AG08396 (cell line): ENCODE measurements around the gene WDR81.
"Not testable (repeated sequence)": the region's sequence is repeated elsewhere in the genome, so short reads cannot be mapped to it uniquely, and the experiment has no call there.

Source experiments
- DNase-seq: peaks from one replicate; pipeline ENCODE4 v3.0.0; 2012; ENCODE audit warnings: low spot score, mixed read lengths

WDR81 gene

GRCh38 chr17:1724351-1724868, at the start of gene WDR81:
Gene WDR81, plus strand, starts transcription at chr17:1724704. Its CDS starts 256 bp downstream, at chr17:1724960.
- peak; percentile 93 for DNase-seq

- DNase-seq: no peak
Observed at GRCh38 chr17:1676401-1676800, 48.1 kb upstream of the WDR81 start.

- DNase-seq: no peak
Observed at GRCh38 chr17:1683459-1683858, 41.0 kb upstream of the WDR81 start.

GRCh38 chr17:1684378-1685189, 39.9 kb upstream of the WDR81 start, which contains the start of gene PRPF8:
Gene PRPF8, minus strand, starts transcription at chr17:1684867. Its CDS starts 296 bp downstream, at chr17:1684571.
- DNase-seq: peak; percentile 100

- no peak for DNase-seq
Observed at GRCh38 chr17:1686086-1686485, 38.4 kb upstream of the WDR81 start.

GRCh38 chr17:1688405-1688804, 36.1 kb upstream of the WDR81 start:
- not testable (repeated sequence) for DNase-seq

GRCh38 chr17:1690544-1691221, 33.8 kb upstream of the WDR81 start:
- no peak for DNase-seq

- DNase-seq: peak; percentile 27
Observed at GRCh38 chr17:1693339-1693738, 31.2 kb upstream of the WDR81 start.

DNA sequence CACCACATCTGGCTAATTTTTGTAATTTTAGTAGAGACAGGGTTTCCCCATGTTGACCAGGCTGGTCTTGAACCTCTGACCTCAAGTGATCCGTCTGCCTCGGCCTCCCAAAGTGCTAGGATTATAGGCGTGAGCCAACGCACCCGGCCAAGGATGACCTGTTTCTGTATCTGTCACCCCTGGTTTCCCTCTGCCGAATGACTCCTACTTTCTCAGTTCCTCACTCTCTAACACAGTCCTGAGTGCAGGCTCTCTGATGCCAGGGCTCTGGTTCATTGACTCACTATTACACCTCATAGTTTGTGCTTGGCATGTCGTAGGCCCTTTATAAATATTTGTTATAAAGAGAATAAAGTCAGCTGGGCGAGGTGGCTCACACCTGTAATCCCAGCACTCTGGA, 29.1 kb upstream of the WDR81 start:
- no peak for DNase-seq

DNA sequence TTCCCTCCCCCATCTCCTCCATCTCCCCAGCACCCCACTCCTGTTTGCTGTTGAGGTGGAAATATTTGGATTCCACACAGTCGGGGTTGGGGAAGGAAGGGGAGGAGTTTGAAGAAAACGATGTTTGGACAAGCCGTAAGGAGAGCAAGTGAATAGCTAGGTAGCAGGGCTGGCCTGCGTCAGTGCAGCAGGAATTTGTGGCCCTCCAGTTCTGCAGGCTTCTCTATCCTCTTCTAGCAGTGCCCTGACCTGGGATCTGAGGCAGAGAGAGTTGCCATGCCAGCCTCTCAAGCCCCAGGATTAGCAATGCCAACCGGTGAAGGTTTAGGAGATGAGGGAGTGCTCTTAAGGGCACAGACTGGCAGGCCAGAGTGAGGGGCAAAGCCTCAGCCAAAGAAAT, 26.8 kb upstream of the WDR81 start:
- DNase-seq: no peak

- DNase-seq: not testable (repeated sequence)
Observed at GRCh38 chr17:1699891-1700290, 24.6 kb upstream of the WDR81 start.

- no peak for DNase-seq
Observed at GRCh38 chr17:1703063-1703462, 21.4 kb upstream of the WDR81 start.

DNA sequence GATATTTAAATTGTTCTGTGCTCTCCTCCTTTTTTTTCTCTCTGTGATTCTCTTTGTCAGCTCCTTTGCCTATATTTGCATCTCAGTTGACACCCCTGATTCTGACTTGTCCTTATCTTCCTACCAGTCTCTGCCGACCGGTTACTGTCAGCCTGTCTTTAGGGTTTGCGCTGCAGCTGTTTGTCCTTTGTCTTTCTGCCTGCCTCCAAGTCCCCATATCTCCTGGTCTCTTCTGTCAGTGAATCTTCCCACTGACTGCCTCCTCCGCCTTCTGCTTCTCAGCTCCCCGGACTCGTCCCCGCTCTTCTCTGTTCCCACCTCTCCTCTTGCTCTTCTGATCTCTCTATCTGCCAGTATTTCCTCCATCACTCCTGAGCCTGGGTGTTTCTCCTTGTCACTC, 19.5 kb upstream of the WDR81 start:
- DNase-seq: no peak

GRCh38 chr17:1707107-1707506, 17.4 kb upstream of the WDR81 start:
- no peak for DNase-seq

DNA sequence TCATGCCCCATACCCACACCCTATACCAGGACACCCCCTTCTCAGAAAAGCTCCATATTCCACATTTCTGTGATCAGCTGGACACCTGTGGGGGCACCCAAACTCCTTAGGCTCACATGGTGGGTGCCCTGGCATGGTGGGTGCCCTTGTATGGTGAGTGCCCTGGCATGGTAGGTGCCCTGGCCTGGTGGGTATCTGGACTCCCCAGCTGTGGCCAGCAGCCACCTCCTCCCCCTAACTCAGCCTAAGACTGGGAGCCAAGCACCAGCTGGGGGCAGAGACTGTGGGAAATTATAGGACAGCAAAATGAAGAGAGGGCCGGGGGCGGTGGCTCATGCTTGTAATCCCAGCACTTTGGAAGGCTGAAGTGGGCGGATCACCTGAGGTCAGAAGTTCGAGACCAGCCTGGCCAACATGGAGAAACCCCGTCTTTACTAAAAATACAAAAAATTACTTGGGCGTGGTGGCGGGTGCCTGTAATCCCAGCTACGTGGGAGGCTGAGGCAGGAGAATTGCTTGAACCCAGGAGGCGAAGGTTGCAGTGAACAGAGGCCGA, 15.6 kb upstream of the WDR81 start:
- not testable (repeated sequence) for DNase-seq

DNA sequence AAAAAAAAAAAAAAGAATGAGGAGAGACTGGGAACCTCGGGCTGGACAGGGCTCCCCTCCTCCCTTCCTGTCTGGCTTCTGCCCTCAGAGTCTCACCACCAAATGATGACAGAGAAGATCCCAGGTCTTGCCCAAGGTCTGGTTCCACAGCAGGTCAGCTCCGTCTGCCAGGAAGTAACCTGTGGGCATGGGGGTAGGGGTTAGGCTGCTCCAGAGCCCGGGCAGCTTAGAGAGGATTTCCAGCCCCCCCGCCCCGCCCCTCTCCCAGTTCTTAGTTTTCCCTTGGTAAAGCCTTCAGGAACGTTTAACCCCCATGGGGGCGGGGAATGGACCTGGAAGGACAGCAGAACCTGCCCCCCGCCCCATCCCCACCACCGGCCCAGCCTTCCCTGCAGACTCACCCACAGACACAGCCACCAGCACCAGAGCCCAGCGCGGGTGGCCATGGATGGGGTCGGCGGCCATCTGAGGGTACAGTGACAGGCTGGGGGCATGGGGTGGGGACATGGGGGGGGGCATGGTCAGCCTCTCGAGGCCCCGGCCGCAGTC, 15.0 kb upstream of the WDR81 start:
- no peak for DNase-seq

- peak; percentile 89 for DNase-seq
Observed at GRCh38 chr17:1709971-1710806, 14.3 kb upstream of the WDR81 start, which contains the start of gene TLCD2. Gene TLCD2, minus strand, starts transcription at chr17:1710377. Its CDS starts 135 bp downstream, at chr17:1710242.

DNA sequence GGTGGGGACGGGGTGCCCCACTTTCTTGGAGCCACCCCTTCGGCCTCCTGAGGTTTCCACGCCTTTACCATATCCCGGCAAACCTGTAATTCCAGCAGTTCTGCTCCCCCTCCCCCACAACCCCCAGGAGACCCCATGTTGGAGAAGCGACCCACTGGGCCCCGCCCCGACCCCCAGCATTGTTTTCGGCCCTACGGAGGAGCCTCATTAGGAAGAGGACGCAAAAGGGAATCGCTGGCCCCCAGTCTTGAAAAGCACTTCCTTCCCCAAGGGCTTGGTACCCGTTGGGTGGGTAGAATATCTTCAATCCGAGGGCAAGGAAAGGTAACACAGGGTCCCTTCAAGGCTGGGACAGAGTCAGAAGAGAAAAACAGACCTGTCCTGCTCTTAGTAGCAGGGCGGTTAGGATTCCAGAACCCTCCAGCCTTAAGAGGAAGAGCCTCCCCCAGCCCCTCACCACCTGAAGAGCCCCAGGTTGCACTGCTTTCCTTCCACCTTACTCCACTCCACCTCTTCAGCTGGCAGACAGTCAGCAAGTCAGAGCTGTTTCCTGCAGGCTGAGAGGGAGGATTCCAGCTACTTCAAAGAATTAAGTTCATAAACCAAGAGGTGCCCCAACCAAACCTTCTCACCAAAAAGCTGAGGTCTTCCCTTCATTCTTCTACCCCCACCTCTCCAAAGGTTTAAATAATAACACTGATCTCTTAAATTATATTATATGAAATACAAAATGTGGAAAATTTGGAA, 13.5 kb upstream of the WDR81 start:
- DNase-seq: no peak

DNA sequence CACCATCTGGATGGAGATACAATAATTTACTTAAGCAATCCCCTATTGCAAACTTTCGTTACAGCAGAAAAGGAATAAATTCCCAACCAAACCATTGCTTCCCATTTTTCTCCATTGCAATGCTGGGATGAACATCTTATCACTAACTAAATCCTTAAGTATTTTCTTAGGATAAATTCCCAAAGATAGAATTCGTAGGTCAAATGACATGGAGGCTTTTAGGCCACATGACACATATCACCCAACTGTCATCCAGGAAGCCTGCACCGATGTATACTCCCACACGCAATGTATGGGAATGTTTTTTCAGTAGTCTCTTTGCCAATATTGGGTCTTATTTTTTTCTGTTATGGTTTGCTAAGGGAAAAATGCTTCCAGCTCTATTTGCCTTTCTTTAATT, 12.7 kb upstream of the WDR81 start:
- no peak for DNase-seq

- no peak for DNase-seq
Observed at GRCh38 chr17:1712271-1712670, 12.2 kb upstream of the WDR81 start.
